A549 treated with Hydrocortisone at 1 μM for 4 hours (cell line): ENCODE results near the gene ADGRF5. TPM values are rescaled to one million over a fixed set of nuclear protein-coding genes. Genes with fewer than 3 reads are reported as not detected.

Experiments
- total RNA-seq: library from RNA; stranded (reverse); fragments of 200-300 nt; extraction: Qiagen RNA extraction; gene quantifications from 5 replicates; pipeline ENCODE4 v1.2.3, GENCODE V29; 2022

The ADGRF5 gene
- total RNA-seq: 0.03 TPM in 1 of 5 replicates, not detected in the others

GRCh38 chr6:46921731-46922130 lies at the start of gene ADGRF5:
Gene ADGRF5, minus strand, starts transcription at chr6:46921938. Its CDS starts 15,176 bp downstream, at chr6:46906762.

Other genes with a start within 250 kb of the ADGRF5 start
- gene TDRD6, start 234.1 kb downstream of the ADGRF5 start, total RNA-seq: not detected in 5 replicates
- gene PLA2G7, start 186.6 kb downstream of the ADGRF5 start, total RNA-seq: 0.06 TPM in 1 of 5 replicates, not detected in the others
- gene ANKRD66, start 175.0 kb downstream of the ADGRF5 start, total RNA-seq: not detected in 5 replicates
- gene MEP1A, start 128.5 kb downstream of the ADGRF5 start, total RNA-seq: 0.05 TPM in 1 of 5 replicates, not detected in the others
- gene ADGRF1, start 120.4 kb upstream of the ADGRF5 start, total RNA-seq: 0.05 TPM in 1 of 5 replicates, not detected in the others